Sigmoid colon (tissue), 7 donors: Measurements from ENCODE around the gene PIGX. TPM values are rescaled to one million over a fixed set of nuclear protein-coding genes. Genes with fewer than 3 reads are reported as not detected.

ENCODE experiments used
- DNase-seq: peaks from one replicate; pipeline ENCODE4 v3.0.0-alpha.2; 2019
- H3K27ac ChIP-seq, 4 donors: fragments of 200-600 bp; sonication (generic); one replicate each; pipeline ENCODE4 v1.5.1; 2016 to 2019; ENCODE audit warnings: mild to moderate bottlenecking in 1 of 4
- H3K27me3 ChIP-seq, 3 donors: fragments of 200-600 bp; sonication (generic); one replicate each; pipeline ENCODE4 v1.5.1; 2019; ENCODE audit warnings: mild to moderate bottlenecking in 1 of 3
- H3K36me3 ChIP-seq, 4 donors: fragments of 200-600 bp; sonication (generic); one replicate each; pipeline ENCODE4 v1.5.1; 2016 to 2019
- H3K4me1 ChIP-seq, 4 donors: fragments of 200-600 bp; sonication (generic); one replicate each; pipeline ENCODE4 v1.5.1; 2017 to 2019
- H3K4me3 ChIP-seq, 4 donors: fragments of 200-600 bp; sonication (generic); one replicate each; pipeline ENCODE4 v1.5.1; 2017 to 2019; ENCODE audit warnings: mild to moderate bottlenecking in 2 of 4, moderate library complexity in 1 of 4
- H3K9me3 ChIP-seq, 4 donors: fragments of 200-600 bp in 3 of 4; sonication (generic) in 3 of 4; one replicate each; pipeline versions ENCODE4 v1.5.1 to v1.6.1; 2013 to 2019
- CTCF ChIP-seq, 4 experiments: fragments of 450-650 bp in 3 of 4; fragments of 200-600 bp in 1 of 4; IDR thresholded peaks; one replicate each; pipeline ENCODE4 v1.5.1; 2016 to 2019; ENCODE audit warnings: antibody characterized with exemption in 4 of 4, mild to moderate bottlenecking in 3 of 4, moderate library complexity in 2 of 4
- EP300 ChIP-seq, 4 donors: sonication (generic); formaldehyde crosslinking; IDR thresholded peaks; one replicate each; pipeline ENCODE4 v1.6.1; 2017; ENCODE audit warnings: antibody characterized with exemption in 4 of 4
- POLR2A ChIP-seq, 2 donors: fragments of 450-650 bp; IDR thresholded peaks; one replicate each; pipeline ENCODE4 v1.6.1; 2016; ENCODE audit warnings: antibody characterized with exemption in 2 of 2, mild to moderate bottlenecking in 2 of 2, moderate library complexity in 2 of 2
- POLR2AphosphoS5 ChIP-seq, 4 donors: sonication (generic); formaldehyde crosslinking; IDR thresholded peaks; one replicate each; pipeline ENCODE4 v1.6.1; 2017; ENCODE audit warnings: antibody characterized with exemption in 4 of 4
- WGBS, 2 donors: extraction: QIAGEN DNeasy Blood & Tissue Kit; methylation state at CpG; one replicate each; pipeline ENCODE4 v1.1.7; 2013; 5-methylcytosine and 5-hydroxymethylcytosine counted together
- intact Hi-C: fragments of 100-400 bp; cut with DNase I; formaldehyde crosslinking; loops from one replicate; pipeline ENCODE4 v1.15.1; 2023
- polyA plus RNA-seq, 3 donors: library from polyadenylated mRNA; stranded (reverse); fragments of 200-250 nt; gene quantifications; one replicate each; pipeline ENCODE4 v1.2.3, GENCODE V29; 2013
- total RNA-seq, 4 donors: library from RNA; depleted of rRNA; stranded (reverse); fragments of >200 nt; gene quantifications; one replicate each; pipeline ENCODE4 v1.1.0, GENCODE V29; 2016
- donor health status: healthy with polysubstance abuse.
- donor health status: Bipolar disorder and iron deficiency.
- donor health status: healthy.

PIGX gene
- total and polyA plus RNA-seq, 7 donors = 9.6 to 41.0 (median 20.9) TPM

- WGBS, 2 donors = 28 to 36% methylated on average over 24 of the region's 24 CpGs
- DNase-seq = peak; percentile 75
- Histone ChIP-seq H3K4me1 (peaks cover 0 to 9% (median 8%) of the 10 kb centered on the region in 4 donors), H3K27ac (peak overlapping the region in 1 of 4 donors; percentile 8), H3K4me3 (no peak overlapping the region), H3K36me3 (no peaks in the 10 kb centered on the region), H3K9me3 (no peaks in the 10 kb centered on the region), H3K27me3 (no peaks in the 10 kb centered on the region)
- TF ChIP-seq EP300 (IDR thresholded peaks at IDR 0.05) (no peak), POLR2AphosphoS5 (IDR thresholded peaks at IDR 0.05) (peak in 1 of 4 donors; percentile 21), POLR2A (IDR thresholded peaks at IDR 0.05) (no peak), CTCF (IDR thresholded peaks at IDR 0.05) (peak; percentile 84 to 94 (median 87))
- intact Hi-C loops = loop anchor here (1.0 kb wide), 1 partner anchor 75 kb away; no protein-coding TSS in a partner anchor
These were observed 27.4 kb upstream of the PIGX start for GRCh38 chr3:196684548-196685407.

DNA sequence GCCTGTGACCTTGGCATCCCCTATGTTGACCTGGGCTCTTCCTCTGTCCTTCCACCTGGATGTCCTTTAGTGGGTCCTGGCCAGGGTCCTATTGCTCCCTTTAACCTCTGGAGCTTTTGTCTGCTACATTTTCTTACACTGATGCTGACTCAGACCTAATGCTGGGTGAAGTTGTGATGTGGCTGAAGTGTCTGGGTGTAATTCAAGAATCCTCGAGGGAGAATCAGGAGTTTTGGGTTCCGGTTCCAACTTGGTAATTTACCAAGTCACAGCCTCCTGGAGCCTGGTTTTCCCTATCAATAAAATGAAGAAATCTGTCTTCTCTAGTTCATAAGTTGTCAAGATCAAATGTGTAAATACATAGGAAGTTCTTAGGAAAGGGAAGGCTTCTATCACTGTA lies 25.7 kb upstream of the PIGX start:
- DNase-seq = no peak
- no peaks in the 10 kb centered on the region for H3K27me3 ChIP-seq
- H3K9me3 ChIP-seq = no peaks in the 10 kb centered on the region
- TF ChIP-seq POLR2AphosphoS5 (IDR thresholded peaks at IDR 0.05) = no peak
- no peak for TF ChIP-seq EP300 (IDR thresholded peaks at IDR 0.05)
- no peak for TF ChIP-seq CTCF (IDR thresholded peaks at IDR 0.05)
- no peak for TF ChIP-seq POLR2A (IDR thresholded peaks at IDR 0.05)
- H3K4me3 ChIP-seq = no peak overlapping the region
- intact Hi-C loops = no loop called here
- WGBS, 2 donors = 74 to 88% methylated on average over 2 of the region's 2 CpGs
- H3K27ac ChIP-seq = no peak overlapping the region
- peaks cover 0 to 9% (median 8%) of the 10 kb centered on the region in 4 donors for H3K4me1 ChIP-seq
- H3K36me3 ChIP-seq = no peaks in the 10 kb centered on the region

DNA sequence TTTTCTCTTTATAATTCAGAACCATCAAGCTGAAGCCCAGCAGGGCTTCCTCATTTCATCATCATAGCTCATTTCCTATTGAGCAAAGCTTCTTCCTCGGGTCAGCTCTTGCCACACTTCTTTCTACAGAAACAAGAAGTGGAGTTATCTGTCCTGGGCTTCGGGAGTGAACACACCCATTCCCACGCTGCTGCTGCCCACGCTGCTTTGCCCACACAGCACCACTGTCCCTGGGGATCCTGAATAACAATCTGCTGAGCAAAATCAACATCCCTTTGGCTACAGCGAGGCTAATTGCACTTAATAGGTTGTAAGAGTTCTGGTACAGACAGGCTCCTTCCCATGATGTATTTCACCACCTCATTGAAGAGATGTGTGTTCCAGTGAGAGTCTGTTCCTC lies 23.8 kb upstream of the PIGX start:
- WGBS, 2 donors = 38 to 61% methylated on average over 5 of the region's 5 CpGs
- Histone ChIP-seq H3K4me3 (no peak overlapping the region), H3K9me3 (no peaks in the 10 kb centered on the region), H3K27ac (peak overlapping the region in 1 of 4 donors; percentile 38), H3K36me3 (no peaks in the 10 kb centered on the region), H3K4me1 (peaks cover 0 to 9% (median 8%) of the 10 kb centered on the region in 4 donors), H3K27me3 (no peaks in the 10 kb centered on the region)
- peak; percentile 69 for DNase-seq
- TF ChIP-seq CTCF (IDR thresholded peaks at IDR 0.05) (no peak), POLR2AphosphoS5 (IDR thresholded peaks at IDR 0.05) (peak in 1 of 4 donors; percentile 27), EP300 (IDR thresholded peaks at IDR 0.05) (peak in 1 of 4 donors; percentile 27), POLR2A (IDR thresholded peaks at IDR 0.05) (no peak)
- intact Hi-C loops = no loop called here

- H3K4me3 ChIP-seq = no peak overlapping the region
- H3K27ac ChIP-seq = no peak overlapping the region
- no peaks in the 10 kb centered on the region for H3K27me3 ChIP-seq
- no peak for TF ChIP-seq EP300 (IDR thresholded peaks at IDR 0.05)
- H3K36me3 ChIP-seq = no peaks in the 10 kb centered on the region
- 88 to 90% methylated on average over 17 of the region's 17 CpGs for WGBS, 2 donors
- H3K9me3 ChIP-seq = no peaks in the 10 kb centered on the region
- intact Hi-C loops = no loop called here
- DNase-seq = no peak
- H3K4me1 ChIP-seq = peaks cover 0 to 2% (median 1%) of the 10 kb centered on the region in 4 donors
These were observed 22.1 kb upstream of the PIGX start for GRCh38 chr3:196689941-196690660.

GRCh38 chr3:196691386-196691785 lies 20.8 kb upstream of the PIGX start:
- no peak overlapping the region for H3K4me3 ChIP-seq
- H3K9me3 ChIP-seq = no peaks in the 10 kb centered on the region
- H3K27me3 ChIP-seq = no peaks in the 10 kb centered on the region
- intact Hi-C loops = no loop called here
- H3K27ac ChIP-seq = no peak overlapping the region
- no peak for TF ChIP-seq POLR2AphosphoS5 (IDR thresholded peaks at IDR 0.05)
- TF ChIP-seq CTCF (IDR thresholded peaks at IDR 0.05) = no peak
- no peak for TF ChIP-seq EP300 (IDR thresholded peaks at IDR 0.05)
- TF ChIP-seq POLR2A (IDR thresholded peaks at IDR 0.05) = no peak
- no peaks in the 10 kb centered on the region for H3K36me3 ChIP-seq
- 69 to 79% methylated on average over 8 of the region's 8 CpGs for WGBS, 2 donors
- DNase-seq = no peak
- H3K4me1 ChIP-seq = no peaks in the 10 kb centered on the region
